Stimulated activated CD8-positive, alpha-beta memory T cell treated with anti-CD3 and anti-CD28 coated beads, Interleukin-15, amount 100 ng/mL, for 4 hours (primary cell): ENCODE measurements around the gene GRID1.
"Not testable (repeated sequence)": the region's sequence is repeated elsewhere in the genome, so short reads cannot be mapped to it uniquely, and the experiment has no call there.

ENCODE experiments used
- DNase-seq, 2 donors: peaks; one replicate each; pipeline ENCODE4 v3.0.0-alpha.2; 2020; ENCODE audit warnings: low read depth in 2 of 2

The GRID1 gene

GRCh38 chr10:86082556-86082955 is 284.0 kb downstream of the GRID1 start:
- DNase-seq, result no peak

GRCh38 chr10:86079088-86079487 is 287.5 kb downstream of the GRID1 start:
- no peak for DNase-seq

- DNase-seq, result no peak
Measured at GRCh38 chr10:86078639-86079035, 288.0 kb downstream of the GRID1 start.

GRCh38 chr10:86077871-86078638 is 288.5 kb downstream of the GRID1 start:
- DNase-seq, result no peak

GRCh38 chr10:86077271-86077670 is 289.3 kb downstream of the GRID1 start:
- no peak for DNase-seq

GRCh38 chr10:86076497-86076896 is 290.1 kb downstream of the GRID1 start:
- not testable (repeated sequence) for DNase-seq

- no peak for DNase-seq
Measured at GRCh38 chr10:86075512-86075911, 291.1 kb downstream of the GRID1 start.

- DNase-seq, result no peak
Measured at GRCh38 chr10:86074294-86074693, 292.3 kb downstream of the GRID1 start.

- DNase-seq, result no peak
Measured at GRCh38 chr10:86073199-86073977, 293.2 kb downstream of the GRID1 start.

GRCh38 chr10:86072413-86072812 is 294.2 kb downstream of the GRID1 start:
- DNase-seq, result no peak

- DNase-seq, result no peak
Measured at GRCh38 chr10:86071758-86072157, 294.8 kb downstream of the GRID1 start.

GRCh38 chr10:86071145-86071544 is 295.4 kb downstream of the GRID1 start:
- no peak for DNase-seq

GRCh38 chr10:86070278-86070677 is 296.3 kb downstream of the GRID1 start:
- DNase-seq, result no peak

- DNase-seq, result no peak
Measured at GRCh38 chr10:86068231-86069054, 298.2 kb downstream of the GRID1 start.

- no peak for DNase-seq
Measured at GRCh38 chr10:86067436-86068050, 299.1 kb downstream of the GRID1 start.

- no peak for DNase-seq
Measured at GRCh38 chr10:86066696-86067095, 299.9 kb downstream of the GRID1 start.

GRCh38 chr10:86065711-86066251 is 300.8 kb downstream of the GRID1 start:
- no peak for DNase-seq

- DNase-seq, result no peak
Measured at GRCh38 chr10:86064931-86065662, 301.5 kb downstream of the GRID1 start.

GRCh38 chr10:86064219-86064618 is 302.4 kb downstream of the GRID1 start:
- DNase-seq, result no peak

- DNase-seq, result no peak
Measured at GRCh38 chr10:86063341-86063740, 303.3 kb downstream of the GRID1 start.

GRCh38 chr10:86062647-86063145 is 303.9 kb downstream of the GRID1 start:
- DNase-seq, result no peak
